Measurements from ENCODE around the gene EMSY.

EMSY gene

GRCh38 chr11:76495019-76495418 lies 50.2 kb downstream of the EMSY start:
- no peak for DNase-seq (ENCODE audit: low read depth)
- no peak overlapping the region for H3K4me3 ChIP-seq (ENCODE audit: low read length)
- no peak for TF ChIP-seq CTCF (conservative IDR thresholded peaks at IDR 0.05; ENCODE audit: low read depth, low read length)

GRCh38 chr11:76496174-76496573 lies 51.4 kb downstream of the EMSY start:
- DNase-seq (ENCODE audit: low read depth), result no peak
- TF ChIP-seq CTCF (conservative IDR thresholded peaks at IDR 0.05; ENCODE audit: low read depth, low read length), result no peak

GRCh38 chr11:76501526-76502202 lies 56.8 kb downstream of the EMSY start:
- no peak for DNase-seq (ENCODE audit: low read depth)
- H3K4me3 ChIP-seq (ENCODE audit: low read length), result no peak overlapping the region
- TF ChIP-seq CTCF (conservative IDR thresholded peaks at IDR 0.05; ENCODE audit: low read depth, low read length), result no peak

More at GRCh38 chr11:76496174-76496573, 51.4 kb downstream of the EMSY start:
- no peak overlapping the region for H3K4me3 ChIP-seq (ENCODE audit: low read length)

- no peak overlapping the region for H3K4me3 ChIP-seq (ENCODE audit: low read length)
- TF ChIP-seq CTCF (conservative IDR thresholded peaks at IDR 0.05; ENCODE audit: low read depth, low read length), result no peak
- no peak for DNase-seq (ENCODE audit: low read depth)
Measured at GRCh38 chr11:76506833-76507232, 62.0 kb downstream of the EMSY start.

- no peak for DNase-seq (ENCODE audit: low read depth)
- no peak overlapping the region for H3K4me3 ChIP-seq (ENCODE audit: low read length)
- TF ChIP-seq CTCF (conservative IDR thresholded peaks at IDR 0.05; ENCODE audit: low read depth, low read length), result no peak
Measured at GRCh38 chr11:76510060-76511047, 65.5 kb downstream of the EMSY start.

GRCh38 chr11:76512851-76513653 lies 68.2 kb downstream of the EMSY start:
- H3K4me3 ChIP-seq (ENCODE audit: low read length), result no peak overlapping the region
- TF ChIP-seq CTCF (conservative IDR thresholded peaks at IDR 0.05; ENCODE audit: low read depth, low read length), result peak; percentile 44
- peak; percentile 17 for DNase-seq (ENCODE audit: low read depth)

Measured in retinal pigment epithelial cell (primary cell).